Esophagus squamous epithelium (tissue), 5 donors: ENCODE measurements around the gene PKD2. TPM values are rescaled to one million over a fixed set of nuclear protein-coding genes. Genes with fewer than 3 reads are reported as not detected.

Experiments used
- DNase-seq: peaks from one replicate; lab custom pipeline; 2025; lab: John Stamatoyannopoulos, UW
- H3K27ac ChIP-seq, 4 donors: fragments of 200-600 bp; sonication (generic); one replicate each; pipeline ENCODE4 v1.5.1; 2016 to 2019; ENCODE audit warnings: mild to moderate bottlenecking in 1 of 4
- H3K27me3 ChIP-seq, 4 donors: fragments of 200-600 bp; sonication (generic); 1 replicate in 3 of 4; 2 replicates in 1 of 4; pipeline versions ENCODE4 v1.5.1 to v1.6.0; 2017 to 2021; ENCODE audit warnings: antibody characterized with exemption in 1 of 4
- H3K36me3 ChIP-seq, 3 donors: fragments of 200-600 bp; sonication (generic); one replicate each; pipeline ENCODE4 v1.5.1; 2016 to 2019
- H3K4me1 ChIP-seq, 3 donors: fragments of 200-600 bp; sonication (generic); one replicate each; pipeline ENCODE4 v1.5.1; 2017 to 2019
- H3K4me3 ChIP-seq, 4 donors: fragments of 200-600 bp; sonication (generic); 1 replicate in 3 of 4; 2 replicates in 1 of 4; pipeline ENCODE4 v1.5.1; 2016 to 2019; ENCODE audit warnings: mild to moderate bottlenecking in 2 of 4, moderate library complexity in 1 of 4
- H3K9me3 ChIP-seq, 3 donors: fragments of 200-600 bp; sonication (generic); one replicate each; pipeline ENCODE4 v1.5.1; 2016 to 2019
- CTCF ChIP-seq, 6 experiments: fragments of 450-650 bp in 4 of 6; fragments of 200-600 bp in 2 of 6; sonication (generic) in 2 of 6; IDR thresholded peaks; one replicate each; pipeline ENCODE4 v1.5.1; 2016 to 2019; ENCODE audit warnings: antibody characterized with exemption in 6 of 6, mild to moderate bottlenecking in 4 of 6, moderate library complexity in 4 of 6
- POLR2A ChIP-seq, 4 donors: fragments of 450-650 bp; IDR thresholded peaks; one replicate each; pipeline ENCODE4 v1.6.1; 2017; ENCODE audit warnings: antibody characterized with exemption in 4 of 4, mild to moderate bottlenecking in 4 of 4, moderate library complexity in 3 of 4
- WGBS, 2 donors: methylation state at CpG; one replicate each; pipeline ENCODE4 v1.1.5; 2018; 5-methylcytosine and 5-hydroxymethylcytosine counted together
- intact Hi-C: fragments of 100-400 bp; cut with DNase I; formaldehyde crosslinking; loops from one replicate; pipeline ENCODE4 v1.15.0; 2022
- total RNA-seq, 4 donors: library from RNA; depleted of rRNA; stranded (reverse); fragments of >200 nt; gene quantifications; one replicate each; pipeline ENCODE4 v1.1.0, GENCODE V29; 2016
- donor health status: DM: yes; HTN: yes; CAD: no.

The PKD2 gene
- total RNA-seq, 4 donors from 2014 or later: 9.4 to 34.7 (median 13.9) TPM

GRCh38 chr4:87966095-87966496 is 41.3 kb upstream of the PKD2 start:
- Histone ChIP-seq H3K4me1 (no peaks in the 10 kb centered on the region), H3K27me3 (peaks cover 0 to 26% (median 0%) of the 10 kb centered on the region in 4 donors), H3K9me3 (no peaks in the 10 kb centered on the region), H3K27ac (no peak overlapping the region), H3K4me3 (no peak overlapping the region), H3K36me3 (no peaks in the 10 kb centered on the region)
- intact Hi-C loops: no loop called here
- TF ChIP-seq CTCF (IDR thresholded peaks at IDR 0.05) (no peak), POLR2A (IDR thresholded peaks at IDR 0.05) (no peak)
- no CpG with 5 or more reads among the region's 9 CpGs for WGBS, 2 donors
- no peak for DNase-seq

- H3K27me3 ChIP-seq: peaks cover 0 to 30% (median 0%) of the 10 kb centered on the region in 4 donors
Measured at GRCh38 chr4:87967193-87967592, 40.2 kb upstream of the PKD2 start.

GRCh38 chr4:87970121-87970520 is 37.3 kb upstream of the PKD2 start:
- DNase-seq: no peak
- peaks cover 0 to 7% (median 5%) of the 10 kb centered on the region in 3 donors for H3K4me1 ChIP-seq
- no peaks in the 10 kb centered on the region for H3K9me3 ChIP-seq
- H3K36me3 ChIP-seq: no peaks in the 10 kb centered on the region
- no peak overlapping the region for H3K4me3 ChIP-seq
- no peak overlapping the region for H3K27ac ChIP-seq
- H3K27me3 ChIP-seq: peaks cover 0 to 35% (median 0%) of the 10 kb centered on the region in 4 donors
- intact Hi-C loops: loop anchor here (5.0 kb wide), 1 partner anchor 113 kb away; no protein-coding TSS in a partner anchor
- no peak for TF ChIP-seq POLR2A (IDR thresholded peaks at IDR 0.05)
- no peak for TF ChIP-seq CTCF (IDR thresholded peaks at IDR 0.05)
- WGBS, 2 donors: 66 to 67% methylated on average over 2 of the region's 2 CpGs

More at GRCh38 chr4:87967193-87967592, 40.2 kb upstream of the PKD2 start:
- no peaks in the 10 kb centered on the region for H3K4me1 ChIP-seq
- no peak for TF ChIP-seq POLR2A (IDR thresholded peaks at IDR 0.05)
- no peak for TF ChIP-seq CTCF (IDR thresholded peaks at IDR 0.05)
- H3K4me3 ChIP-seq: no peak overlapping the region
- intact Hi-C loops: no loop called here
- no peak for DNase-seq
- H3K36me3 ChIP-seq: no peaks in the 10 kb centered on the region
- H3K9me3 ChIP-seq: no peaks in the 10 kb centered on the region
- 39% methylated on average over 2 of the region's 8 CpGs; no CpG with 5 or more reads in 1 of the 2 donors for WGBS, 2 donors
- no peak overlapping the region for H3K27ac ChIP-seq

- no peak overlapping the region for H3K4me3 ChIP-seq
- H3K36me3 ChIP-seq: no peaks in the 10 kb centered on the region
- no peak overlapping the region for H3K27ac ChIP-seq
- peaks cover 0 to 38% (median 0%) of the 10 kb centered on the region in 4 donors for H3K27me3 ChIP-seq
- peaks cover 0 to 7% (median 5%) of the 10 kb centered on the region in 3 donors for H3K4me1 ChIP-seq
- no peaks in the 10 kb centered on the region for H3K9me3 ChIP-seq
- WGBS, 2 donors: 40 to 82% methylated on average over 1 of the region's 1 CpG
- TF ChIP-seq POLR2A (IDR thresholded peaks at IDR 0.05) (no peak), CTCF (IDR thresholded peaks at IDR 0.05) (no peak)
- DNase-seq: no peak
- intact Hi-C loops: loop anchor here (5.0 kb wide), 1 partner anchor 115 kb away; no protein-coding TSS in a partner anchor
Measured at GRCh38 chr4:87971866-87972265, 35.6 kb upstream of the PKD2 start.

- no peak for DNase-seq
- intact Hi-C loops: loop anchor here (5.0 kb wide), 1 partner anchor 116 kb away; no protein-coding TSS in a partner anchor
- TF ChIP-seq POLR2A (IDR thresholded peaks at IDR 0.05): no peak
- peak; percentile 38 to 81 (median 68) for TF ChIP-seq CTCF (IDR thresholded peaks at IDR 0.05)
- H3K27me3 ChIP-seq: peaks cover 0 to 21% (median 0%) of the 10 kb centered on the region in 4 donors
- peaks cover 0 to 7% (median 5%) of the 10 kb centered on the region in 3 donors for H3K4me1 ChIP-seq
- H3K9me3 ChIP-seq: no peaks in the 10 kb centered on the region
- 29 to 30% methylated on average over 14 of the region's 14 CpGs for WGBS, 2 donors
- H3K4me3 ChIP-seq: peak overlapping the region in 1 of 4 donors; percentile 10
- H3K27ac ChIP-seq: peak overlapping the region in 1 of 4 donors; percentile 2
- H3K36me3 ChIP-seq: no peaks in the 10 kb centered on the region
Measured at GRCh38 chr4:87973283-87974169, 33.9 kb upstream of the PKD2 start.
